GM19395 (cell line): ENCODE results near the gene USP24.

Experiments
- ATAC-seq: cut with Tn5 transposase; IDR thresholded peaks from one replicate; pipeline ENCODE4 v1.9.1; 2021; ENCODE audit warnings: mild to moderate bottlenecking, moderate library complexity; ENCODE audit not compliant: unreplicated experiment

USP24 gene

GRCh38 chr1:55215194-55216021 is at the start of gene USP24:
USP24 (minus strand) TSS chr1:55215364; CDS start chr1:55215113, 251 bp downstream.
- peak; percentile 73 for ATAC-seq

GRCh38 chr1:55262822-55263221 is 47.7 kb upstream of the USP24 start:
- ATAC-seq: no peak

GRCh38 chr1:55259911-55260609 is 44.9 kb upstream of the USP24 start:
- peak; percentile 58 for ATAC-seq

- peak; percentile 71 for ATAC-seq
These were observed 42.8 kb upstream of the USP24 start for GRCh38 chr1:55257958-55258357.

- no peak for ATAC-seq
These were observed 40.7 kb upstream of the USP24 start for GRCh38 chr1:55255901-55256300.

- ATAC-seq: no peak
These were observed 37.9 kb upstream of the USP24 start for GRCh38 chr1:55252942-55253589.

GRCh38 chr1:55250399-55251075 is 35.4 kb upstream of the USP24 start:
- ATAC-seq: no peak

GRCh38 chr1:55249646-55250398 is 34.7 kb upstream of the USP24 start:
- no peak for ATAC-seq

GRCh38 chr1:55246896-55247295 is 31.7 kb upstream of the USP24 start:
- ATAC-seq: no peak

GRCh38 chr1:55246331-55246730 is 31.2 kb upstream of the USP24 start:
- ATAC-seq: no peak

GRCh38 chr1:55245781-55246180 is 30.6 kb upstream of the USP24 start:
- ATAC-seq: no peak

GRCh38 chr1:55244476-55245099 is 29.4 kb upstream of the USP24 start:
- ATAC-seq: no peak

GRCh38 chr1:55243655-55244054 is 28.5 kb upstream of the USP24 start:
- no peak for ATAC-seq

- no peak for ATAC-seq
These were observed 24.4 kb upstream of the USP24 start for GRCh38 chr1:55239548-55239947.

GRCh38 chr1:55235722-55236121 is 20.6 kb upstream of the USP24 start:
- ATAC-seq: no peak

GRCh38 chr1:55234016-55234415 is 18.9 kb upstream of the USP24 start:
- ATAC-seq: no peak

GRCh38 chr1:55233145-55233777 is 18.1 kb upstream of the USP24 start:
- no peak for ATAC-seq

- ATAC-seq: no peak
These were observed 17.4 kb upstream of the USP24 start for GRCh38 chr1:55232448-55233144.

GRCh38 chr1:55231745-55232144 is 16.6 kb upstream of the USP24 start:
- no peak for ATAC-seq
